ENCODE data around the gene PLD1.

DNA sequence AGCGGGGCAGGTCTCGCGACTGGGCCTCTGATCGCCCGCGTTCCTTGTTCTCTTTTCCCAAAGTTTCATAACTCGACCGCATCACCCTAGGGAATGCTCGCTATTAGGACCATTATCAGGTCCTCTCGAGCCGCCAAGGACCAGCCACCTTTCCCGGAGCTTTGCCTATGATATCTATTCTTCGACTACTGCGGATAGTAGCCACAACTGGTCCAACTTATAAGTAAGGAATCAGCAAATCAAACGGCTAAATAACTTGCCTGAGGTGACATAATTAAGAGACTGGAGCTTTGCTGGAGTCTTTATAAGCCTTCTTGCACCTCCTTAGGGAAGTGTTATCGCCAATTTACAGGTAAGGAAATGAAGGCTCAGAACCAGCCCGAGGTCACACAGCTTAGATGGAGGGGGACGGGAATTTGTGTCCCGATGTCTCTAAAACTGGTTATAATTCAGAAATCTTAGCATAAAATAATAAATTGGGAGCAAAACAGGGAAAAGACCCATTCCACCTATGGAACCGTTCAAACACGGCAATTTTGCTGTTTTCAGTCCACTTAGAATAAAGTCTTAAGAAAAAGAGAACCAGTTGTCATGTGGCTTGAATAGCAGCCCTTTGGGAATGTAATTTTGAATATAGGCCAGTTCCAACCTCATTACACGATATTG lies 479 bp upstream of the PLD1 start:
- no peak for TF ChIP-seq REST (tag by site-specific recombination; IDR thresholded peaks at IDR 0.05)
- no peak for TF ChIP-seq RBAK (tag by site-specific recombination; IDR thresholded peaks at IDR 0.05)
- no peak for TF ChIP-seq CTCF (tag by site-specific recombination; IDR thresholded peaks at IDR 0.05)
- no peak for TF ChIP-seq ZNF473 (tag by site-specific recombination; IDR thresholded peaks at IDR 0.05)
- TF ChIP-seq OSR2 (tag by site-specific recombination; IDR thresholded peaks at IDR 0.05) = no peak
- no peak for TF ChIP-seq MZF1 (tag by site-specific recombination; IDR thresholded peaks at IDR 0.05; ENCODE audit: borderline replicate concordance)
- no peak for TF ChIP-seq KLF16 (tag by site-specific recombination; IDR thresholded peaks at IDR 0.05)
- TF ChIP-seq SP7 (tag by site-specific recombination; IDR thresholded peaks at IDR 0.05) = no peak
- no peak; the same call in 1 of the 2 replicates for TF ChIP-seq KLF10 (tag by site-specific recombination; IDR thresholded peaks at IDR 0.05)
- TF ChIP-seq ZNF792 (tag by site-specific recombination; IDR thresholded peaks at IDR 0.05) = no peak
- no peak for TF ChIP-seq ZNF510 (tag by site-specific recombination; IDR thresholded peaks at IDR 0.05; ENCODE audit: insufficient replicate concordance)
- no peak for TF ChIP-seq ZNF555 (tag by site-specific recombination; conservative IDR thresholded peaks at IDR 0.05)
- TF ChIP-seq ZBTB48 (tag by site-specific recombination; IDR thresholded peaks at IDR 0.05) = no peak
- TF ChIP-seq SETDB1 (IDR thresholded peaks at IDR 0.05; ENCODE audit: insufficient read length, low read length) = no peak

All from HEK293 (cell line).